Fibroblast of skin of scalp (primary cell): ENCODE measurements around the gene ACACA.
A peak's percentile ranks its signal among the peaks of the same experiment; 100 is the strongest.

Source experiments
- DNase-seq: peaks from one replicate; pipeline ENCODE4 v3.0.0-alpha.2; 2013

The ACACA gene

DNA sequence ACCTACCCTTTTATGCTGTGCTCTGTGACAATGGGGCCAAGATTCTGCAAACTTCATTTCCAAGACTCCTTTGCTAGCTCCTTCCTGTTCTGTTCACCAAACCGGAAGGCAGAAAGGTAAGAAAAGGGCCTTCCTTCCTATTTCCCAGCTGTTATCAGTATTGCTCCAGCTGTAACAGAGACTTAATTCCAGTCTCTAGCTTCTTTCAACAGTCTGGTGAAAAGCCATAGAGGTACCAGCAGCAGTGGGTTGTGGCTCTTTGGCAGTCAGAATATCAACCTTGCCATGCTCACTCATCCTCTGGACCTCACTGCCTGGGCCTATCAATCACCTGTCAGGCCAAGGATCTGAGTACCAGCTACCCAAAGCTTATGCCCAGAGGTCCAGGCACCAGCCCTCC is 120.2 kb downstream of the ACACA start:
- no peak for DNase-seq

DNA sequence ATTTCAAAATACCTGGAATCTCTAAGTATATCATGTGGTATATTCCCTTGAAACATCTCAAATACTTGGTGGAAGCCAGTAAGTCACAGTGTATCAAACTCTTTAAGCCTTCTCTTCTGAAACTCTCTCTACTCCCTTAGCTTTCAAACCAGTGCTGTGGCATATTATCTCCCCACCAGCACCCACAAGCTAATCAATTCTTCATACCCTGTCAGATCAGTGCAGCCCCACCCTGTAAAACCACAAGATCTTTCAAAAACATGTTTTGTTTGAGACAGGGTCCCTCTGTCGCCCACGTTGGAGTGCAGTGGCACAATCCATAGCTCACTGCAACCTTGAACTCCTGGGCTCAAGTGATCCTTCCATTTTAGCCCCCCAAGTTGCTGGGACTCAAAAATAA is 122.4 kb downstream of the ACACA start:
- DNase-seq = no peak

- peak; percentile 33 for DNase-seq
These were observed 123.1 kb downstream of the ACACA start for GRCh38 chr17:37283414-37283961.

- DNase-seq = no peak
These were observed 125.8 kb downstream of the ACACA start for GRCh38 chr17:37280841-37281240.

DNA sequence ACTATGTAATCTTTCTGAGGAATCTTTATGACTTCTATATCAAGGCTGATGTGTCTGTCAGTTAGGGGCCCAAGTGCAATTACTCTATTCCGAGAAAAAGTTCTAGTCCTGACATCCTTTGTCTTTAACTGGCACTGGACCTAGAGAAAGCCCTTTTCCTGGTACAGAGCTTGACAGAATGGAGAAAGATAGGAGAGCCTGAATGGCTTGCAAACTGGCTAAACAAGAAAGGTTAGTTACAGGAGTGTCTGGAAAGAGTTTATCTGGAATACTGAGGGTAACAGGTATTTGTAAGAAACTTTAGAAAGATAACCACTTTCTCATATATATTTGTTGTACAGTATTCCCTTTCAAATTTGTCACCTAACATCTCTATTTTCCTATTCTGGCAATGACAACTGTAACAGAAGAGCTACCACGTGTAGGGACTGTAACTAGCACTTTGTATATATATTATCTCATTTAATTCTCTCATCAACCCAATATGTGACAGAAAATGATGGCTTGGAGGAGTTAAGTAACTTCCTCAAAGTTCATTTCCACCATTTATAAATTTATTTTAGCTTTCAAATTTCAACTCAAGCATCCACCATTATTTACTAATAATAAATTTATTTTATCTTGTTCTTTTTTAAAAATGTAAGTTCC is 128.3 kb downstream of the ACACA start:
- no peak for DNase-seq

GRCh38 chr17:37276475-37276874 is 130.2 kb downstream of the ACACA start:
- no peak for DNase-seq

- DNase-seq = no peak
These were observed 132.2 kb downstream of the ACACA start for GRCh38 chr17:37274461-37274860.

- peak; percentile 13 for DNase-seq
These were observed 133.1 kb downstream of the ACACA start for GRCh38 chr17:37273409-37274051.

DNA sequence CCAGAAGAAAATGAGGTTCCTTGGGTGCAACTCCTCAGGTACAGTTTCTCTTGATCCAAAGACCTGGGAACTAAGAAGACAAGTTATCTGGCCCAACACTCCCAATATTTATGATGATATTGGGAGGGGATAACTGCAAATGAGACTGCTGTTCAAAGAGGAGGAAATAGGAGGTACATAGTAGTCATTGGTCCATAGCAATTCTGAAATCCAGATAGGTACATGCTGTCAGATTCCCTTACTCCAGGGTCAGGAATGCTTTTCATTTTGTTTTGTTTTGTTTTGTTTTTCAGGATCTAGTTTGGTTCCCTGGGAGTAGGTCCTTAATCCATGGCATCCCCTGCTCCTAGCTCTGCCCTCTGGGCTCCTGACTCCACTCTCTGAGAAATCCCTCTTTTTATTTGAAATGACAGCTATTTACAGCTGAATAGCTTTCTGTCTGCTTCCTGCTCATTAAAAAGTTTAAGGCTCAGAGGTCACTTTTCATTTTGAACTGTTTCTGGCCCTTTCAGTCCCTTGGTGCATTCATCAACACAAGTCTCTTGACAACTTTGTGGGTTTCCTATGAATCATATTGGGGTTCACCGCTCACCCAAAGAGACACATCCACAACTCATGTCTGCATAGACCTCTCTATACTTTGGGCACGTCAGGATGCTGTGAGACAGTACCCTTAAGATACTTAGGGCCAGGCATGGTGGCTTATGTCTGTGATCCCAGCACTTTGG is 141.0 kb downstream of the ACACA start:
- DNase-seq = no peak

- peak; percentile 3 for DNase-seq
These were observed 145.3 kb downstream of the ACACA start for GRCh38 chr17:37261286-37261685.

- DNase-seq = peak; percentile 31
These were observed 147.5 kb downstream of the ACACA start for GRCh38 chr17:37259030-37259735.

DNA sequence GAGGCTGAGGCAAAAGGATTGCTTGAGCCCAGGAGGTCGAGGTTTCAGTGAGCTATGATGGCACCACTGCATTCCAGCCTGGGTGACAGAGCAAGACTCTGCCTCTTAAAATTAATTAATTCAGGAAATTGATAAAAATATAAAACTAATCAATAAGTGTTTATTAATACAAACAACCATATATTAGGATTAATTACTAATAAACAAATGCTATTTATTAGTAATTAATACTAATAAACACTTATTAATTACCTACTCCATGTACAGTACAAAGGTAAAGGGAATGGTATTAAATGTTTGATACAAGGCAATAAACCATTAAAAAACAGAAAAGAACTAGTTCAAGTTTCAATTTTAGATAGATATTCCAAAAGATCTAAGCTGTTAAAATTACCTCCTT is 150.0 kb downstream of the ACACA start:
- no peak for DNase-seq

- DNase-seq = no peak
These were observed 151.2 kb downstream of the ACACA start for GRCh38 chr17:37255432-37255831.

GRCh38 chr17:37247825-37248224 is 158.8 kb downstream of the ACACA start:
- no peak for DNase-seq

- no peak for DNase-seq
These were observed 160.6 kb downstream of the ACACA start for GRCh38 chr17:37246085-37246484.

DNA sequence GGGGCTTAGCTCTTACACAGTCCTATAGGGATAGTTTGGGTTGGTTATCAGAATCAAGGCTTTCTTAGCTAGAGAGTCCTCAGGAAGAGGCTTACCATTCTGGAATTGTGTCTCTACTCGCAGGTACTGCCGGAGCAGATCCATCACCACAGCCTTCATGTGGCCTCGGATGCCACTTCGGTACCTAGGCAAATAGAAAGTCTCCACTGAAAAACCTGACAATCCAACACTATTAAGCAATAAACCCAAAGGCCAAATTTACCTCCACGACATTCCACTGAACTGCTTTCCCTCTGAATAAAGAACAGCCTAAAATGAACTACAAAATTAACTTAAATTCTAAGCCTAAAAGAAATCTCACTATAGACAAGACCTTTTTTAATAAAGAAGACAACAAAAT is 166.3 kb downstream of the ACACA start:
- DNase-seq = no peak

GRCh38 chr17:37239690-37240334 is 166.8 kb downstream of the ACACA start:
- peak; percentile 25 for DNase-seq

- no peak for DNase-seq
These were observed 172.5 kb downstream of the ACACA start for GRCh38 chr17:37234106-37234505.

- no peak for DNase-seq
These were observed 173.6 kb downstream of the ACACA start for GRCh38 chr17:37233036-37233435.

- DNase-seq = no peak
These were observed 174.7 kb downstream of the ACACA start for GRCh38 chr17:37231887-37232286.

- DNase-seq = no peak
These were observed 176.0 kb downstream of the ACACA start for GRCh38 chr17:37230633-37231032.

GRCh38 chr17:37225465-37225864 is 181.2 kb downstream of the ACACA start:
- DNase-seq = no peak
